GM19035 (cell line): ENCODE results near the gene AKR1E2.
A peak's percentile ranks its signal among the peaks of the same experiment; 100 is the strongest.

Source experiments
- ATAC-seq: cut with Tn5 transposase; IDR thresholded peaks from one replicate; pipeline ENCODE4 v1.9.1; 2021; ENCODE audit not compliant: unreplicated experiment

AKR1E2 gene

DNA sequence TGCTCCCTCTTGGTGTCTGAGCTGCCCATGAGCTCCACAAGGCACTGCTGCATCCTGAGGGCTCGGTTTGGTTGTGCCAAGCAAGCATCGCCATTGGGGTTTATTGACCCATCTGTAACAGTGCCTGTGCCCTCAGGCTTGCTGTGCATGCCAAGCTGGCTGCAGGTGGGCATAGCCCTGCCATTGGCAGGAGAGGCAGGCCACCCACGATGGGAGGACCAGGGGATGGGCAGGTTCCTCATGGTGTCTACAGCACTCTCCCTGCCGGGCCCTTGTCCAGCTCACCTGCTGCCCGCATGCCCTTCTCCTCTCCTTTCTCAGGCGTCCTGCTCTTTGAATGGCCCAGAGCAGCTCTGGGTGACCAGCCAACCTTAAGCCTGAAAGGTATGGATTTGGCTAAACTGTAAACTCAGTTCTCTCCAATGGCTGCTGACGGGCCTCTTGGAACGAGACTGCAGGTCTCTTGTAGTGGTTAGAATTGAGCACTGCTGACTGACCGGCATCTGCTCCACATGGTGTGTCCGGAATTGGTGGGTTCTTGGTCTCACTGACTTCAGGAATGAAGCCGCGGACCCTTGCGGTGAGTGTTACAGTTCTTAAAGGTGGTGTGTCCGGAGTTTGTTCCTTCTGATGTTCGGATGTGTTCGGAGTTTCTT lies 17.6 kb downstream of the AKR1E2 start:
- no peak for ATAC-seq

DNA sequence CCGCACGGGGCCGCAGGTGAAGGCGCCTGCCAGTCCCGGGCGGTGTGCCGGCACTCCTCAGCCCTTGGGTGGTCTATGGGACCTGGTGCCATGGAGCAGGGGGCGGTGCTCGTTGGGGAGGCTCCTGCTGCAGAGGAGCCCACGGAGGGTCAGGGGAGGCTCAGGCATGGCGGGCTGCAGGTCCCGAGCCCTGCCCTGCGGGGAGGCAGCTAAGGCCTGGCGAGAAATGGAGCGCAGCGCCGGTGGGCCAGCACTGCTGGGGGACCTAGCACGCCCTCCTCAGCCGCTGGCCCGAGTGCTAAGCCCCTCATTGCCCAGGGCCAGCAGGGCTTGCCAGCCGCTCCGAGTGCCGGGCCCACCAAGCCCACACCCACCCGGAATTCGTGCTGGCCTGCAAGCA lies 18.9 kb downstream of the AKR1E2 start:
- no peak for ATAC-seq

DNA sequence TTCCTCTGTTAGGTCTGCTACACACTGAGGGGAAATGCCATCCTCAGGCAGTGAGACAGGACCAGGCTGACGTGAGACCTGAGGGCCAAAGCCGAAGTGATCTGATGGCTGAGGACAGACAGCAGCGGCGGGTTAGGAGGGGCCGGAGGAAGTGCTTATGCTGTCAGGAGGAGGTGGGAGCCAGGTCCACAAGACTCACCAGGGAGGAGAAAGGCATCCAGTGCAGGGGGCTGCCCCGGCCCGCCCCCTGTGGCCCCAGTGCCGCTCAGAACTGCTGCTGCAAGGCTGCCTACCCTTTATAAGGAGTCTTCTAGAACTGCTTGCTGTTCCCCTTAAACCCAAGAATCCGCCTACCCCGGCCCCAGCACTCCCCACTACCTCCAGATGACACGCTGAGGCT lies 19.8 kb downstream of the AKR1E2 start:
- ATAC-seq, result no peak

- ATAC-seq, result no peak
These were observed 20.8 kb downstream of the AKR1E2 start for GRCh38 chr10:4846775-4847174.

GRCh38 chr10:4847561-4848355 lies 21.8 kb downstream of the AKR1E2 start:
- ATAC-seq, result no peak

- ATAC-seq, result no peak
These were observed 22.5 kb downstream of the AKR1E2 start for GRCh38 chr10:4848356-4849041.

GRCh38 chr10:4849042-4849402 lies 23.0 kb downstream of the AKR1E2 start:
- ATAC-seq, result no peak

- peak; percentile 93 for ATAC-seq
These were observed 23.7 kb downstream of the AKR1E2 start for GRCh38 chr10:4849555-4850242.

GRCh38 chr10:4850397-4850796 lies 24.4 kb downstream of the AKR1E2 start:
- ATAC-seq, result no peak

DNA sequence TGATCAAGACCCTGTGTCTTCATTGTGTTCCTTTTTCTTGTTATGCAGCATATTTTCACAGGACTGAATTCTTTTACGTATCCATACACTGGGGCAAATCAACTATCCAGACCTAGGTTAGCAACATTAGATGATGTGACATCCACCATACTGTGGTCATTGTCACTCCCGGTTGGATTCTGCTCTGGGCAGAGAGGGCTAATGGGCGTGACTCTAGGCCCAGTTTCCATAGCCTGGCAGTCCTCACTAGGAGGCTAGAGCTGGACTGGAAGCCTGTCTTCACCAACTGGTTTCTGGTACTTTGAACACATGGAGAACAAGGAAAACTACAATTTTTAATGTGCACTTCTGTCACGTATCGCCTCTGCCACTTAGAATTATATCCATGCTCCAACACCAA lies 25.2 kb downstream of the AKR1E2 start:
- ATAC-seq, result no peak

DNA sequence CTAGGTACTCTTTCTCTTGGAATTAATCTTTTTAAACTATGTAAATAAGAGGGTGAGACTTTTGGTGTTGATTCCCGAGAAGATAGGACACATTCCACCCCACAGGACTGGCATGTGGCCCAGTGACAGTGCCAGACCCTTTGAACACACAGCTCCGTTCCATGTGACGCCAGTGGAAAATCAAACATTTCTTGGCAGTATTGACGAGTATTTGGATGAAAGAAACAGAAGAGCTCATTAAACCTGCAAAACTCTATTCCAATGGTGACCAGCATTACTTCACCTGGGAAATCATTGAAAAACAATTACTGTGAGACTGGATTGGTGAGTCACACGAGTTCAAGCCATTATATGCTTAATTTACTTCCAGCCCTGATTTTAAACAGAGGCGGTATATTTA lies 25.8 kb downstream of the AKR1E2 start:
- ATAC-seq, result no peak

- no peak for ATAC-seq
These were observed 40.1 kb downstream of the AKR1E2 start for GRCh38 chr10:4865945-4866661.

- ATAC-seq, result no peak
These were observed 41.1 kb downstream of the AKR1E2 start for GRCh38 chr10:4867109-4867519.

GRCh38 chr10:4867520-4868356 lies 41.7 kb downstream of the AKR1E2 start:
- no peak for ATAC-seq

- no peak for ATAC-seq
These were observed 42.3 kb downstream of the AKR1E2 start for GRCh38 chr10:4868357-4868657.

- ATAC-seq, result no peak
These were observed 56.7 kb downstream of the AKR1E2 start for GRCh38 chr10:4882704-4883078.

GRCh38 chr10:4883079-4883739 lies 57.2 kb downstream of the AKR1E2 start:
- ATAC-seq, result no peak

GRCh38 chr10:4885162-4885561 lies 59.2 kb downstream of the AKR1E2 start:
- ATAC-seq, result no peak

- ATAC-seq, result no peak
These were observed 61.5 kb downstream of the AKR1E2 start for GRCh38 chr10:4887501-4887900.

GRCh38 chr10:4888236-4888635 lies 62.2 kb downstream of the AKR1E2 start:
- no peak for ATAC-seq
